HepG2 (cell line): ENCODE results near the gene SLC2A4. TPM values are rescaled to one million over a fixed set of nuclear protein-coding genes. Genes with fewer than 3 reads are reported as not detected.
A peak's percentile ranks its signal among the peaks of the same experiment; 100 is the strongest.

ENCODE experiments used
- HNRNPL ChIP-seq: fragments of 200-400 bp; formaldehyde crosslinking; IDR thresholded peaks from 2 replicates; pipeline ENCODE4 v1.6.1; 2017; ENCODE audit warnings: mild to moderate bottlenecking, low read depth, low read length
- KLF13 ChIP-seq: sonication (generic); formaldehyde crosslinking; IDR thresholded peaks from 2 replicates; pipeline ENCODE4 v1.4.0; 2020; ENCODE audit warnings: mild to moderate bottlenecking, missing genetic modification reagents
- PCBP2 ChIP-seq: fragments of 200-400 bp; formaldehyde crosslinking; optimal IDR thresholded peaks from 2 replicates; pipeline ENCODE3; 2018; ENCODE audit warnings: low read length, low read depth; ENCODE audit not compliant: poor library complexity, severe bottlenecking
- REL ChIP-seq: sonication (generic); formaldehyde crosslinking; conservative IDR thresholded peaks from 2 replicates; pipeline ENCODE4 v1.8.0; 2022; ENCODE audit warnings: mild to moderate bottlenecking, missing genetic modification reagents, moderate library complexity
- SATB2 ChIP-seq: sonication (generic); formaldehyde crosslinking; IDR thresholded peaks from 2 replicates; pipeline ENCODE4 v1.5.0; 2020; ENCODE audit warnings: missing genetic modification reagents
- SMARCE1 ChIP-seq: fragments of 450-650 bp; IDR thresholded peaks from 2 replicates; pipeline ENCODE4 v1.6.1; 2017; ENCODE audit warnings: borderline replicate concordance
- ZKSCAN1 ChIP-seq: fragments of 150-350 bp; IDR thresholded peaks from 2 replicates; pipeline ENCODE4 v1.6.1; 2014; ENCODE audit warnings: low read length
- ZNF205 ChIP-seq: IDR thresholded peaks from 2 replicates; pipeline ENCODE4 v1.6.1; 2018; ENCODE audit warnings: missing biosample characterization, missing genetic modification reagents
- ZNF256 ChIP-seq: sonication (generic); formaldehyde crosslinking; conservative IDR thresholded peaks from 2 replicates; pipeline ENCODE4 v1.4.0; 2020; ENCODE audit warnings: missing genetic modification reagents
- ZNF383 ChIP-seq: sonication (generic); formaldehyde crosslinking; IDR thresholded peaks from 2 replicates; pipeline ENCODE4 v1.4.0; 2020; ENCODE audit warnings: missing genetic modification reagents, mild to moderate bottlenecking, borderline replicate concordance
- ZNF614 ChIP-seq: IDR thresholded peaks from 2 replicates; pipeline ENCODE4 v1.6.1; 2018; ENCODE audit warnings: missing biosample characterization, missing genetic modification reagents, inconsistent platforms, borderline replicate concordance
- ZNF782 ChIP-seq: sonication (generic); formaldehyde crosslinking; IDR thresholded peaks from 2 replicates; pipeline ENCODE4 v1.4.0; 2020; ENCODE audit warnings: missing genetic modification reagents, mild to moderate bottlenecking, borderline replicate concordance
- ZNF878 ChIP-seq: sonication (generic); formaldehyde crosslinking; IDR thresholded peaks from 2 replicates; pipeline ENCODE4 v1.8.1; 2023; ENCODE audit warnings: mild to moderate bottlenecking, missing genetic modification reagents, moderate library complexity
- polyA plus RNA-seq, 8 experiments: library from polyadenylated mRNA; depleted of rRNA in 3 of 8; stranded (reverse) in 7 of 8; unstranded in 1 of 8; fragments of >200 nt; fragmentation: Illumina TruSeq in 4 of 8; extraction: Trizol in 4 of 8; gene quantifications; 2 replicates each; pipeline versions ENCODE4 v1.2.1 to v1.2.3, GENCODE V29; 2011 to 2016; ENCODE audit warnings: low read depth in 4 of 8, missing spikeins in 1 of 8, mixed read lengths in 1 of 8; ENCODE audit not compliant: insufficient read depth in 1 of 8
- total RNA-seq, 5 experiments: library from RNA; depleted of rRNA; stranded (reverse); fragments of >200 nt; fragmentation: Illumina TruSeq; extraction: Trizol; gene quantifications; 2 replicates each; pipeline ENCODE4 v1.2.3, GENCODE V29; 2016; ENCODE audit warnings: low read depth in 1 of 5
- TF ChIP-seq, protein P1 (sequence below): sonication (generic); formaldehyde crosslinking; IDR thresholded peaks from 2 replicates; pipeline ENCODE4 v1.4.0; 2020; ENCODE audit warnings: missing genetic modification reagents, borderline replicate concordance
- TF ChIP-seq, protein P2 (sequence below): sonication (generic); formaldehyde crosslinking; IDR thresholded peaks from 2 replicates; pipeline ENCODE4 v1.5.1; 2020; ENCODE audit warnings: mild to moderate bottlenecking, moderate library complexity, missing genetic modification reagents
- TF ChIP-seq, protein P3 (sequence below), 2 experiments: sonication (generic) in 1 of 2; formaldehyde crosslinking in 1 of 2; IDR thresholded peaks; 2 replicates each; pipeline versions ENCODE4 v1.6.1 to v1.9.0; 2014 to 2022; ENCODE audit warnings: antibody characterized with exemption in 1 of 2, borderline replicate concordance in 1 of 2, inconsistent platforms in 1 of 2, low read depth in 1 of 2, missing genetic modification reagents in 1 of 2
- TF ChIP-seq, protein P4 (sequence below): sonication (generic); formaldehyde crosslinking; IDR thresholded peaks from 2 replicates; pipeline ENCODE4 v1.4.0; 2020; ENCODE audit warnings: missing genetic modification reagents

SLC2A4 gene
- total and polyA plus RNA-seq, 2 of the 13 experiments (the other 11 are each of a cell fraction or from before 2014, with no cell fraction given): 4.9 to 5.8 TPM

DNA sequence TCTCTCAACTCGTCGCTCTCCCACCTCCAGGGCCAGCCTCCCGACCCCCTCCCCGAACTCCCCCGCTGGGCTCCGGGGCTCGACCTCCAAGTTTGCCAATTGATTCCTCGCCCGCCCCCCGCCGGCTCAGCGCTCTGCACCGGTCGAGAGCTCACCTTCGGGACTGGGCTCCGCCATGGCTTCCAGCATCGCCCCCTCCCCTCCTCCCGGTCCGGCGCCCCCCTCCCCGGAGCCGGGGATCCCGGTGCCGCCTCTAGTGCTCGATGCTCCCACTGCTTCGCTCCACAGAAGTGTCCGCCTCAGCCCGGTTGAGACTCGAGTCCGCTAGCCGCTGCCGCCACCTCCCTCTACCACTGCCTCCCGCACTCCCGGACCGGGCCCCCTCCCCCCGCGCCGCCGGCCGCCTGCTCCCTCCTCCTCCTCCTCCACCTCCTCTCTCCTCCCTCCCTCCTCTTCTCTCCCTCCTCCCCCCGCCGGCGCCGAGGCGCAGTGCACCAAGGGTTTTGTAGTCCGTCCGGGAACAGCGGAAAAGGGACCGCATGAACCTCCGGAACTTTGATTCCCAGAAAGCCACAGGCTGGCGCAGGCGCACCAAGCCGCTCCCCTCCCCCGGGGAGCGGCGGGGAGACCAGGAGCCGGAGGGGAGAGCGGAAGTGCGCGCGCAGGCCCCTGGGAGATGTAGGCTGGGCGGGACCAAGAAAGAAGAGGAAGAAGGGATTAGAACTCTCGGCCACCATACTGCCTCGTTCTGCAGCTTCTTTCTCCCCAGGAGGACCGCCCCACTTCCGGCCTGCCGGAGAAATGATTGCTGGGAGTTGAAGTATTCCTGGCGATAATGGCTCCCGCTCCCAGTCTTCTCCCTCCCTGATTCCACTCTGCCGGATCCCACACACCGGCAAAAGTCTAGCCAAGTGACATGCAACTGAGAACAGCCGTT, 42.2 kb upstream of the SLC2A4 start, which contains the start of gene PHF23 (continued):
- TF ChIP-seq, protein P1, sequence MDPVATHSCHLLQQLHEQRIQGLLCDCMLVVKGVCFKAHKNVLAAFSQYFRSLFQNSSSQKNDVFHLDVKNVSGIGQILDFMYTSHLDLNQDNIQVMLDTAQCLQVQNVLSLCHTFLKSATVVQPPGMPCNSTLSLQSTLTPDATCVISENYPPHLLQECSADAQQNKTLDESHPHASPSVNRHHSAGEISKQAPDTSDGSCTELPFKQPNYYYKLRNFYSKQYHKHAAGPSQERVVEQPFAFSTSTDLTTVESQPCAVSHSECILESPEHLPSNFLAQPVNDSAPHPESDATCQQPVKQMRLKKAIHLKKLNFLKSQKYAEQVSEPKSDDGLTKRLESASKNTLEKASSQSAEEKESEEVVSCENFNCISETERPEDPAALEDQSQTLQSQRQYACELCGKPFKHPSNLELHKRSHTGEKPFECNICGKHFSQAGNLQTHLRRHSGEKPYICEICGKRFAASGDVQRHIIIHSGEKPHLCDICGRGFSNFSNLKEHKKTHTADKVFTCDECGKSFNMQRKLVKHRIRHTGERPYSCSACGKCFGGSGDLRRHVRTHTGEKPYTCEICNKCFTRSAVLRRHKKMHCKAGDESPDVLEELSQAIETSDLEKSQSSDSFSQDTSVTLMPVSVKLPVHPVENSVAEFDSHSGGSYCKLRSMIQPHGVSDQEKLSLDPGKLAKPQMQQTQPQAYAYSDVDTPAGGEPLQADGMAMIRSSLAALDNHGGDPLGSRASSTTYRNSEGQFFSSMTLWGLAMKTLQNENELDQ (CRISPR knock-in tag): no peak
- TF ChIP-seq SMARCE1 (no peak), PCBP2 (no peak), ZNF205 (CRISPR knock-in tag) (0 out of 2 replicates have a peak, but pooled peaks have one; percentile 15), ZNF383 (no peak), ZNF256 (CRISPR knock-in tag) (no peak), ZNF614 (no peak), KLF13 (CRISPR knock-in tag) (no peak), ZKSCAN1 (no peak), SATB2 (no peak), HNRNPL (no peak), REL (no peak; the same call in 1 of the 2 replicates), ZNF878 (CRISPR knock-in tag) (no peak), ZNF782 (CRISPR knock-in tag) (peak; percentile 34; the same call in 1 of the 2 replicates)
- TF ChIP-seq, protein P2, sequence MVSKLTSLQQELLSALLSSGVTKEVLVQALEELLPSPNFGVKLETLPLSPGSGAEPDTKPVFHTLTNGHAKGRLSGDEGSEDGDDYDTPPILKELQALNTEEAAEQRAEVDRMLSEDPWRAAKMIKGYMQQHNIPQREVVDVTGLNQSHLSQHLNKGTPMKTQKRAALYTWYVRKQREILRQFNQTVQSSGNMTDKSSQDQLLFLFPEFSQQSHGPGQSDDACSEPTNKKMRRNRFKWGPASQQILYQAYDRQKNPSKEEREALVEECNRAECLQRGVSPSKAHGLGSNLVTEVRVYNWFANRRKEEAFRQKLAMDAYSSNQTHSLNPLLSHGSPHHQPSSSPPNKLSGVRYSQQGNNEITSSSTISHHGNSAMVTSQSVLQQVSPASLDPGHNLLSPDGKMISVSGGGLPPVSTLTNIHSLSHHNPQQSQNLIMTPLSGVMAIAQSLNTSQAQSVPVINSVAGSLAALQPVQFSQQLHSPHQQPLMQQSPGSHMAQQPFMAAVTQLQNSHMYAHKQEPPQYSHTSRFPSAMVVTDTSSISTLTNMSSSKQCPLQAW (CRISPR knock-in tag): peak; percentile 66
- TF ChIP-seq, protein P3, sequence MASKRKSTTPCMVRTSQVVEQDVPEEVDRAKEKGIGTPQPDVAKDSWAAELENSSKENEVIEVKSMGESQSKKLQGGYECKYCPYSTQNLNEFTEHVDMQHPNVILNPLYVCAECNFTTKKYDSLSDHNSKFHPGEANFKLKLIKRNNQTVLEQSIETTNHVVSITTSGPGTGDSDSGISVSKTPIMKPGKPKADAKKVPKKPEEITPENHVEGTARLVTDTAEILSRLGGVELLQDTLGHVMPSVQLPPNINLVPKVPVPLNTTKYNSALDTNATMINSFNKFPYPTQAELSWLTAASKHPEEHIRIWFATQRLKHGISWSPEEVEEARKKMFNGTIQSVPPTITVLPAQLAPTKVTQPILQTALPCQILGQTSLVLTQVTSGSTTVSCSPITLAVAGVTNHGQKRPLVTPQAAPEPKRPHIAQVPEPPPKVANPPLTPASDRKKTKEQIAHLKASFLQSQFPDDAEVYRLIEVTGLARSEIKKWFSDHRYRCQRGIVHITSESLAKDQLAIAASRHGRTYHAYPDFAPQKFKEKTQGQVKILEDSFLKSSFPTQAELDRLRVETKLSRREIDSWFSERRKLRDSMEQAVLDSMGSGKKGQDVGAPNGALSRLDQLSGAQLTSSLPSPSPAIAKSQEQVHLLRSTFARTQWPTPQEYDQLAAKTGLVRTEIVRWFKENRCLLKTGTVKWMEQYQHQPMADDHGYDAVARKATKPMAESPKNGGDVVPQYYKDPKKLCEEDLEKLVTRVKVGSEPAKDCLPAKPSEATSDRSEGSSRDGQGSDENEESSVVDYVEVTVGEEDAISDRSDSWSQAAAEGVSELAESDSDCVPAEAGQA (IDR thresholded peaks at IDR 0.05; ENCODE audit: low read depth): no peak
- TF ChIP-seq, protein P3 (CRISPR knock-in tag; IDR thresholded peaks at IDR 0.05; ENCODE audit: borderline replicate concordance): no peak
- TF ChIP-seq, protein P4, sequence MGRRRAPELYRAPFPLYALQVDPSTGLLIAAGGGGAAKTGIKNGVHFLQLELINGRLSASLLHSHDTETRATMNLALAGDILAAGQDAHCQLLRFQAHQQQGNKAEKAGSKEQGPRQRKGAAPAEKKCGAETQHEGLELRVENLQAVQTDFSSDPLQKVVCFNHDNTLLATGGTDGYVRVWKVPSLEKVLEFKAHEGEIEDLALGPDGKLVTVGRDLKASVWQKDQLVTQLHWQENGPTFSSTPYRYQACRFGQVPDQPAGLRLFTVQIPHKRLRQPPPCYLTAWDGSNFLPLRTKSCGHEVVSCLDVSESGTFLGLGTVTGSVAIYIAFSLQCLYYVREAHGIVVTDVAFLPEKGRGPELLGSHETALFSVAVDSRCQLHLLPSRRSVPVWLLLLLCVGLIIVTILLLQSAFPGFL: no peak
